ENCODE measurements around the gene UBE2U.

Gene UBE2U

DNA sequence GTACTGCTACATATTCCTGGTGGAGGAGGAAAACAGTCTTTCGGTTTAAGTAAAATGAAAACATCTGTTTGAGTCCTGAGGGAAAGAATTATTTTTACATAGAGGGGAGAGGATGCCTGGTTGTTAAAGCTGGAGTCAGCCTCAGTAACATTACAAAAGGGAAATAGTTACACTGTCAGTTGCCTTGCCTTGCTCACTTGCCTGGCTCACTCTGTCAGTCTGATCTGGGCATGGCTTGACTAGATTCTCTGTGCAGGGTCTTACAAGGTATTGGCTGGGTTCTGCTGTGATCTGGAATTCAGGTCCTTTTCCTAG is 8.4 kb upstream of the UBE2U start:
- TF ChIP-seq, protein P1, sequence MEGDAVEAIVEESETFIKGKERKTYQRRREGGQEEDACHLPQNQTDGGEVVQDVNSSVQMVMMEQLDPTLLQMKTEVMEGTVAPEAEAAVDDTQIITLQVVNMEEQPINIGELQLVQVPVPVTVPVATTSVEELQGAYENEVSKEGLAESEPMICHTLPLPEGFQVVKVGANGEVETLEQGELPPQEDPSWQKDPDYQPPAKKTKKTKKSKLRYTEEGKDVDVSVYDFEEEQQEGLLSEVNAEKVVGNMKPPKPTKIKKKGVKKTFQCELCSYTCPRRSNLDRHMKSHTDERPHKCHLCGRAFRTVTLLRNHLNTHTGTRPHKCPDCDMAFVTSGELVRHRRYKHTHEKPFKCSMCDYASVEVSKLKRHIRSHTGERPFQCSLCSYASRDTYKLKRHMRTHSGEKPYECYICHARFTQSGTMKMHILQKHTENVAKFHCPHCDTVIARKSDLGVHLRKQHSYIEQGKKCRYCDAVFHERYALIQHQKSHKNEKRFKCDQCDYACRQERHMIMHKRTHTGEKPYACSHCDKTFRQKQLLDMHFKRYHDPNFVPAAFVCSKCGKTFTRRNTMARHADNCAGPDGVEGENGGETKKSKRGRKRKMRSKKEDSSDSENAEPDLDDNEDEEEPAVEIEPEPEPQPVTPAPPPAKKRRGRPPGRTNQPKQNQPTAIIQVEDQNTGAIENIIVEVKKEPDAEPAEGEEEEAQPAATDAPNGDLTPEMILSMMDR (IDR thresholded peaks at IDR 0.05; ENCODE audit: low read length) = no peak
- no peak for TF ChIP-seq EZH2 (IDR thresholded peaks at IDR 0.05; ENCODE audit: borderline replicate concordance, low read length)
- H3K4me3 ChIP-seq (ENCODE audit: low read depth, low read length, poor library complexity, severe bottlenecking) = no peak overlapping the region
- no peaks in the 10 kb centered on the region for H3K9me2 ChIP-seq (ENCODE audit: low read depth, low read length)
- H3K27me3 ChIP-seq (ENCODE audit: insufficient read depth, low read length) = no peaks in the 10 kb centered on the region
- no peaks in the 10 kb centered on the region for H3K9me3 ChIP-seq (ENCODE audit: low read length)
- no peaks in the 10 kb centered on the region for H3K79me2 ChIP-seq (ENCODE audit: insufficient read depth, low read length)
- H4K20me1 ChIP-seq (ENCODE audit: insufficient read depth, low read length) = no peaks in the 10 kb centered on the region
- H3K4me1 ChIP-seq (ENCODE audit: insufficient read depth, low read length, severe bottlenecking) = no peaks in the 10 kb centered on the region
- no peaks in the 10 kb centered on the region for H3F3A ChIP-seq (ENCODE audit: insufficient read depth, low read length)
- no peak overlapping the region for H2AFZ ChIP-seq (ENCODE audit: low read length)
- no peak overlapping the region for H3K27ac ChIP-seq (ENCODE audit: low read depth, low read length, poor library complexity, severe bottlenecking)
- no peaks in the 10 kb centered on the region for H3K36me3 ChIP-seq (ENCODE audit: insufficient read depth, low read length)
- no peak overlapping the region for H3K4me2 ChIP-seq (ENCODE audit: low read length)
- no peak overlapping the region for H3K9ac ChIP-seq (ENCODE audit: low read length)

DNA sequence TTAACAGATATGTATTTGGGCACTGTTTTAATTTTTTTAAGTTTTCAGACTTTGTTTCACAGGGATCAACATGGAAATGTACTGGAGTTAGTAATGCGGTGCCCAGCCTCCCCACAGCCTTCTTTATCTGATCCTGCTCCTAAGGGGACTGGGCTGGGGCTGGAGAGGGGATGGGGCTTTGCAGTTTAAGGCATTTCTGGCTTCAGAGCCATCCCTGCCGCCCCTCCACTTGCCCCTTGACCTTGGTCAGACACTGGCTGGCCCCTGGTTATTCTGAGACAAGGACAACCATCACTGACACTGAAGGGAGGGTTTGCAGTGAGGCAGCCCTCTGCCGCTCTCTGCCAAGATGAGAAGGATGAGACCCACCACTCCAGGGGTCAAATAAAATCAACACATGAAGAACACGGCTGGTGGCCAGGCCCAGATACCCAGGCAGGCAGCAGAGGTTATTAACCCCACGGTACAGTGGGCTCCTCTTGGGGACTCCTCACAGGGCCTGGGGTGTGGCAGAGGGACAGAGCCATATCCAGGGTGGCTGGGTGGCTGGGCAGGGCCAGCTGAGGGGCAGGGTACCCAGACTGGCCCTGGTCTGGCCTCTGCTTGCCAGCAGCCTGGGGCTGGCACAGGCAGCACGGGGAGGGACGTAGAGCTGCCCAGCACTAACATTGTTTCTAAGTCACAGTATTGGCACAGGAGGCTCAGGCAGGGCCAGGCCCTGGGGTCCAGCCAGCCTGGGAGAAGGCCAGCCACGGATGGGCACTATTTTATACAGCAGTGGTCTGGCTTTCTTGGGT is 7.2 kb upstream of the UBE2U start:
- Histone ChIP-seq H3K9me3 (ENCODE audit: low read length) (no peaks in the 10 kb centered on the region), H3F3A (ENCODE audit: insufficient read depth, low read length) (no peaks in the 10 kb centered on the region), H4K20me1 (ENCODE audit: insufficient read depth, low read length) (no peaks in the 10 kb centered on the region), H3K4me1 (ENCODE audit: insufficient read depth, low read length, severe bottlenecking) (no peaks in the 10 kb centered on the region), H3K36me3 (ENCODE audit: insufficient read depth, low read length) (no peaks in the 10 kb centered on the region), H3K4me3 (ENCODE audit: low read depth, low read length, poor library complexity, severe bottlenecking) (no peak overlapping the region), H3K9ac (ENCODE audit: low read length) (no peak overlapping the region), H3K27me3 (ENCODE audit: insufficient read depth, low read length) (no peaks in the 10 kb centered on the region), H2AFZ (ENCODE audit: low read length) (no peak overlapping the region), H3K79me2 (ENCODE audit: insufficient read depth, low read length) (no peaks in the 10 kb centered on the region), H3K4me2 (ENCODE audit: low read length) (no peak overlapping the region), H3K9me2 (ENCODE audit: low read depth, low read length) (no peaks in the 10 kb centered on the region), H3K27ac (ENCODE audit: low read depth, low read length, poor library complexity, severe bottlenecking) (no peak overlapping the region)
- TF ChIP-seq, protein P1 (IDR thresholded peaks at IDR 0.05; ENCODE audit: low read length) = no peak
- no peak for TF ChIP-seq EZH2 (IDR thresholded peaks at IDR 0.05; ENCODE audit: borderline replicate concordance, low read length)

DNA sequence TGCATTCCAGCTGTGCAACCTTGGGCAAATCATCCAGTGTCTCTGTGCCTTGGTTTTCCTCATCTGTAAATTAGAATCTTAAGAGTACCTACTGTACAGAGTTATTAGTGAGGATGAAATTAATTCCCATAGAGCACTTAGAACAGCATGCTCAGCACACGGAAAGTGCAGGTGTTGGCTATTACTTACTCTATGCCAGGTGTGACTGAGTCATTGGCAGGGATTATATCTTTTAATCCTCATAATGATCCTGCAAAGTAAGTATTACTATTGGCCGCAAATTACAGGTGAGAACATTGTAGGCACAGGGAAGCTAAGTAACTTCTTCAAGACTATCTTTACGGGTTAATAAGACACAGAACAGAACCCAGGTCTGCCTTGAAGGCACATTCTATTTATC is 6.3 kb upstream of the UBE2U start:
- no peaks in the 10 kb centered on the region for H3K9me2 ChIP-seq (ENCODE audit: low read depth, low read length)
- H3K4me1 ChIP-seq (ENCODE audit: insufficient read depth, low read length, severe bottlenecking) = no peaks in the 10 kb centered on the region
- no peaks in the 10 kb centered on the region for H3K79me2 ChIP-seq (ENCODE audit: insufficient read depth, low read length)
- no peak overlapping the region for H3K27ac ChIP-seq (ENCODE audit: low read depth, low read length, poor library complexity, severe bottlenecking)
- H4K20me1 ChIP-seq (ENCODE audit: insufficient read depth, low read length) = no peaks in the 10 kb centered on the region
- H3K36me3 ChIP-seq (ENCODE audit: insufficient read depth, low read length) = no peaks in the 10 kb centered on the region
- no peak overlapping the region for H2AFZ ChIP-seq (ENCODE audit: low read length)
- H3K27me3 ChIP-seq (ENCODE audit: insufficient read depth, low read length) = no peaks in the 10 kb centered on the region
- no peak for TF ChIP-seq EZH2 (IDR thresholded peaks at IDR 0.05; ENCODE audit: borderline replicate concordance, low read length)
- TF ChIP-seq, protein P1 (IDR thresholded peaks at IDR 0.05; ENCODE audit: low read length) = no peak
- H3K9me3 ChIP-seq (ENCODE audit: low read length) = no peaks in the 10 kb centered on the region
- H3K4me3 ChIP-seq (ENCODE audit: low read depth, low read length, poor library complexity, severe bottlenecking) = no peak overlapping the region
- no peak overlapping the region for H3K9ac ChIP-seq (ENCODE audit: low read length)
- H3F3A ChIP-seq (ENCODE audit: insufficient read depth, low read length) = no peaks in the 10 kb centered on the region
- no peak overlapping the region for H3K4me2 ChIP-seq (ENCODE audit: low read length)
